Measurements from ENCODE around the gene RBL2.
"Not testable (repeated sequence)": the region's sequence is repeated elsewhere in the genome, so short reads cannot be mapped to it uniquely, and the experiment has no call there.

The RBL2 gene

DNA sequence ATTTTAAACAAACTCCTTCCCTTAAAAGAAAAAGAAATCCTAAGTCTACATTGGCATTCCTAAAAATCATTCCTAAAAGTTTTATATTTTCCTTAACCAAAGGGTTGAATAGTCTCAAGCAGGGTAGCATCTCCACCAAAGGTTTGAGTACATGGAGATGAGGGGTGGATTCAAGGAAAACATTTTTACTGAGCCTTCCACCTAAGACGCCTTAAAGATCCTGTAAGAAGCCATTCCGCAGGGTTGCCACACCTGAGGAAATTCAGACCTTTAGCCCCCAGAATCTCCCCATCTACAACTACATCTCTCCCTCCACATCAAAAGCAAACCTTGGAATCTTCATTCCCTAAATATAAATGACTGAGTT, 76.4 kb downstream of the RBL2 start:
- in situ Hi-C loops (cut with HindIII; ENCODE audit: low sequenced_read_pairs): no loop called here
- H3K4me3 ChIP-seq (ENCODE audit: low read depth, low read length): no peak overlapping the region
- TF ChIP-seq, protein P1, sequence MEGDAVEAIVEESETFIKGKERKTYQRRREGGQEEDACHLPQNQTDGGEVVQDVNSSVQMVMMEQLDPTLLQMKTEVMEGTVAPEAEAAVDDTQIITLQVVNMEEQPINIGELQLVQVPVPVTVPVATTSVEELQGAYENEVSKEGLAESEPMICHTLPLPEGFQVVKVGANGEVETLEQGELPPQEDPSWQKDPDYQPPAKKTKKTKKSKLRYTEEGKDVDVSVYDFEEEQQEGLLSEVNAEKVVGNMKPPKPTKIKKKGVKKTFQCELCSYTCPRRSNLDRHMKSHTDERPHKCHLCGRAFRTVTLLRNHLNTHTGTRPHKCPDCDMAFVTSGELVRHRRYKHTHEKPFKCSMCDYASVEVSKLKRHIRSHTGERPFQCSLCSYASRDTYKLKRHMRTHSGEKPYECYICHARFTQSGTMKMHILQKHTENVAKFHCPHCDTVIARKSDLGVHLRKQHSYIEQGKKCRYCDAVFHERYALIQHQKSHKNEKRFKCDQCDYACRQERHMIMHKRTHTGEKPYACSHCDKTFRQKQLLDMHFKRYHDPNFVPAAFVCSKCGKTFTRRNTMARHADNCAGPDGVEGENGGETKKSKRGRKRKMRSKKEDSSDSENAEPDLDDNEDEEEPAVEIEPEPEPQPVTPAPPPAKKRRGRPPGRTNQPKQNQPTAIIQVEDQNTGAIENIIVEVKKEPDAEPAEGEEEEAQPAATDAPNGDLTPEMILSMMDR (IDR thresholded peaks at IDR 0.05; ENCODE audit: low read depth, low read length): no peak
- no peak for DNase-seq (ENCODE audit: low read depth, low spot score)

DNA sequence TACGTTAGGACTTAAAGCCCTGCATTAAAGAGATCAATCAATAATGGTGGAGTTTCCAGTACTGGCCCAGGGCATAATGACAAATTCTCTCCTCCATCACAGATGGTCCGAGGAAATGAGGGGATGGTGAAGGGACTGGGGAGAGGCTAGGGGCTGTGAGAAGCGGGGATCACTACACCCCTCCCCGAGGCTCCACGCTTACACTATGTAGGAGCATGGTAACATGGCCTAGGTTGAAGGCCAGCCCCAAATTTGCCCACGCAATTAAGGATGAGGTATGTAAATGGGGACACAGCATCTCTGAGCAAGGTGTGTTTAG, 76.8 kb downstream of the RBL2 start:
- TF ChIP-seq, protein P1 (IDR thresholded peaks at IDR 0.05; ENCODE audit: low read depth, low read length): no peak
- in situ Hi-C loops (cut with HindIII; ENCODE audit: low sequenced_read_pairs): no loop called here
- H3K4me3 ChIP-seq (ENCODE audit: low read depth, low read length): no peak overlapping the region
- no peak for DNase-seq (ENCODE audit: low read depth, low spot score)

DNA sequence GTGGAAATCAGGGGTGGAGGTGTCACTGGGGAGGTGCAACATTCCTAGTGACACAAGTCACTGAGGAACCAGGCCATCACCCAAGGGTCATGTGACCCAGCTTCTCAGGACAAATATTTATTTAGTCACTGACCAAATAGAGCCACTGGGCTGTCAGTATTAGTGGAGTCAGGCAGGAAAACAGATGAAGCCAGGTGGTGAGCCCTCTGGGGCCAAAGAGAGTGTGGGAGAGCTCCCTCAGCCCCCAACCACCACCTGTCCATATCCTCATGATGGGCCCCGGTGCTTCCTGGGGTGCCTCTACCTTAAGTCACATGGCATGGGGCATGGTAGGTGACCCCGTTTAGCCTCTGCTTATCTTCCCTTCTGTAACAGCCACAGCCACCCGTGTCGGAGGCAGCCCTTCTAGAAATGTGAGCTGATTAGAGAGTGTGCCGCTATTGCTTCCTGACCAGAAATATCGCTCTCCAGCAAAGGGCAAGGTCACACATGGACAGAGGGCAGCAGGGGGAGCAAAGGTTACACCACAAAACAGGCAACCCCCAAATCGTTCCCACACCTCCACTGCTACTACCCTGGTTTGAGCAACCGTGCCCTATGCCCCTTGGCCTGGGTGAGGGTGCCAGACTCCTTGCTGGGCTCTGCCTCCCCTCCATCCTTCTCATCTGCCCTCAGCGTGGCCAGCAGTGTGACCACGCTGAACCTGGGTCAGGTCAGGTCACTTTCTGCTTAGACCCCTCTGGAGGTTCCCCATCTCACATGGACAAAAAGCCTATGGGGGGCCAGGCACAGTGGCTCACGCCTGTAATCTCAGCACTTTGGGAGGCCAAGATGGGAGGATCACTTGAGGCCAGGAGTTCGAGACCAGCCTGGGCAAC, 77.4 kb downstream of the RBL2 start:
- no peak for DNase-seq (ENCODE audit: low read depth, low spot score)
- in situ Hi-C loops (cut with HindIII; ENCODE audit: low sequenced_read_pairs): no loop called here
- H3K4me3 ChIP-seq (ENCODE audit: low read depth, low read length): no peak overlapping the region
- TF ChIP-seq, protein P1 (IDR thresholded peaks at IDR 0.05; ENCODE audit: low read depth, low read length): no peak

DNA sequence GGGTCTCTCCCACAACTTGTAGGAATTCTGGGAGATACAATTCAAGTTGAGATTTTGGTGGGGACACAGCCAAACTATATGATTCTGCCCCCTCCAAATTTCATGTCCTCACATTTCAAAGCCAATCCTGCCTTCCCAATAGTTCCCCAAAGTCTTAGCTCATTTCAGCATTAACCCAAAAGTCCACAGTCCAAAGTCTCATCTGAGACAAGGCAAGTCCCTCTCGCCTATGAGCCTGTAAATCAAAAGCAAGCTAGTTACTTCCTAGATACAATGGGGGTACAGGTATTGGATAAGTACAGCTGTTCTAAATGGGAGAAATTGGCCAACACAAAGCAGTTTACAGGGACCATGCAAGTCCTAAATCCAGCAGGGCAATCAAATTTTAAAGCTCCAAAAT, 78.5 kb downstream of the RBL2 start:
- in situ Hi-C loops (cut with HindIII; ENCODE audit: low sequenced_read_pairs); H3K4me3 ChIP-seq (ENCODE audit: low read depth, low read length); DNase-seq (ENCODE audit: low read depth, low spot score): not testable (repeated sequence)

DNA sequence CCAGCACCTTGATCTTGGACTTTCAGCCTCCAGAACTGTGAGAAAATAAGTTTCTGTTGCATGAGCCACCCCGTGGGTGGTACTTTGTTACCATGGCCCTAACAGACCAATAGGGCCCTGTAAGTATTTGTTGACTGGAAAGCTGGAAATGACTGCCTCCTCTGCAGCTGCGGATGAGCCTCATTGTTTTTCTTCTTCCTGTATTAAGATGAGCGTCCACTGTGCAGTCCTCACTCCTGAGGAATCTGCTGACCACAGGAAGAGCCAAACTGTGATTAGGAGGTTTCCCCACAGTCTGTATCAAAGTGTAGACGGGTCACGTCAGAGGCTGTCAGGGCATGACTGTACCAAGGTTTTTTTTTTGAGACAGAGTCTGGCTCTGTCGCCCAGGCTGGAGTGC, 81.0 kb downstream of the RBL2 start:
- no peak overlapping the region for H3K4me3 ChIP-seq (ENCODE audit: low read depth, low read length)
- TF ChIP-seq, protein P1 (IDR thresholded peaks at IDR 0.05; ENCODE audit: low read depth, low read length): no peak
- in situ Hi-C loops (cut with HindIII; ENCODE audit: low sequenced_read_pairs): no loop called here
- peak; percentile 28 for DNase-seq (ENCODE audit: low read depth, low spot score)

DNA sequence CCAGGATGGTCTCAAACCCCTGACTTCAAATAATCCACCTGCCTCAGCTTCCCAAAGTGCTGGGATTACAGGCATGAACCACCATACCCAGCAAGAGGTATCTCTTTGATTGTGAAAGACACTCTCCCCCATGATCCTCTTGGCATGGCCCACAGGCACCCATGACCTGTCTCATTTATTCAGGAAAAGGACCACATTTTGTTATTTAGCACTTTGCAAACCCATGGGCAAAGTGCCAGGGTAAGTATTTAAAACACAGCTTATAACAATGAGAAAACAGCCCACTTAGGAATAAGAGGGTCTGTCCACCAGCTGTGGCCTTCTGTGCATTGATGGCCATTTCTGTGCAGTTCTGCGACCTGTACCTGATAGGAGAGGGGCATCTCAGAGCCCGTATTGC, 81.5 kb downstream of the RBL2 start:
- no peak for DNase-seq (ENCODE audit: low read depth, low spot score)
- TF ChIP-seq, protein P1 (IDR thresholded peaks at IDR 0.05; ENCODE audit: low read depth, low read length): no peak
- in situ Hi-C loops (cut with HindIII; ENCODE audit: low sequenced_read_pairs): no loop called here
- no peak overlapping the region for H3K4me3 ChIP-seq (ENCODE audit: low read depth, low read length)

DNA sequence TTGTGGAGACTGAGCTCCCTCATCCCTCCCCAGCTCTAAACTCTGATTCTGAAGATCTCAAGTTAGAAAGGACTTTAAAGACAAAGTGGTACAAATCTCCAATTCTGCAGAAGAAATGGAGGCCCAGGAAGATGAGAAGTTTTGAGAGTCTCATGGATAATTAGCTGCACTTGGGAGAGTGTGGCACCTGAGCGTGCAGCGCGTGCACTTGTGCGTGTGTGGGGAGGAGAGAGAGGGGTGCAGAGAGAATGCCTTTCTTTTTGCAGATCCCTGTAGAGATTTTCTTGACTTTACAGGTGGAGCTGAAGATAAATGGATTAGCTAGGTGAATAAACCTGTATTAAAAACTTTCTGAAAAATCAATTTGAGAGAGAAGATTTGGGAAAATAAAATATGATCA, 83.6 kb downstream of the RBL2 start:
- no peak overlapping the region for H3K4me3 ChIP-seq (ENCODE audit: low read depth, low read length)
- TF ChIP-seq, protein P1 (IDR thresholded peaks at IDR 0.05; ENCODE audit: low read depth, low read length): no peak
- in situ Hi-C loops (cut with HindIII; ENCODE audit: low sequenced_read_pairs): no loop called here
- no peak for DNase-seq (ENCODE audit: low read depth, low spot score)
